HAP-1 (cell line): Measurements from ENCODE around the gene ARPC2.

ENCODE experiments used
- DNase-seq, 2 experiments: peaks; one replicate each; pipeline ENCODE4 v3.0.0-alpha.2; 2016 to 2020; ENCODE audit warnings: low spot score in 2 of 2
- H3K27me3 ChIP-seq: fragments of 250-450 bp; sonication (Bioruptor Pico); 2 replicates; pipeline ENCODE4 v1.5.1; 2020; ENCODE audit warnings: low read depth, mild to moderate bottlenecking, moderate library complexity
- H3K36me3 ChIP-seq: fragments of 250-450 bp; sonication (Bioruptor Pico); replicated peaks from 2 replicates; pipeline ENCODE4 v1.5.1; 2020; ENCODE audit warnings: mild to moderate bottlenecking
- H3K4me1 ChIP-seq: fragments of 250-450 bp; sonication (Bioruptor Pico); 2 replicates; pipeline ENCODE4 v1.5.1; 2020; ENCODE audit warnings: mild to moderate bottlenecking
- H3K4me3 ChIP-seq: fragments of 250-450 bp; sonication (Bioruptor Pico); 2 replicates; pipeline ENCODE4 v1.5.1; 2020; ENCODE audit warnings: mild to moderate bottlenecking, moderate library complexity
- H3K9me3 ChIP-seq: fragments of 250-450 bp; sonication (Bioruptor Pico); 2 replicates; pipeline ENCODE4 v1.5.1; 2020; ENCODE audit warnings: mild to moderate bottlenecking, moderate library complexity
- in situ Hi-C: fragments of 300-500 bp; cut with MboI; formaldehyde crosslinking; loops from 3 replicates; pipeline ENCODE4 v1.14.3; 2020; ENCODE audit warnings: low sequenced_read_pairs, inconsistent platforms, mixed read lengths

The ARPC2 gene

GRCh38 chr2:218296847-218297246, 79.9 kb downstream of the ARPC2 start:
- Histone ChIP-seq H3K9me3 (no peaks in the 10 kb centered on the region), H3K4me3 (no peak overlapping the region), H3K27me3 (no peaks in the 10 kb centered on the region), H3K36me3 (no peaks in the 10 kb centered on the region), H3K4me1 (peaks cover 11% of the 10 kb centered on the region)
- DNase-seq = no peak
- in situ Hi-C loops = loop anchor here (25.0 kb wide), 1 partner anchor 365 kb away; the partner anchor contains the start of genes BCS1L, RNF25, STK36 and ZNF142

- H3K4me3 ChIP-seq = no peak overlapping the region
- no peaks in the 10 kb centered on the region for H3K27me3 ChIP-seq
- in situ Hi-C loops = loop anchor here (25.0 kb wide), 1 partner anchor 364 kb away; the partner anchor contains the start of genes BCS1L, RNF25, STK36 and ZNF142
- DNase-seq = no peak
- no peaks in the 10 kb centered on the region for H3K9me3 ChIP-seq
- H3K36me3 ChIP-seq = no peaks in the 10 kb centered on the region
- peaks cover 6% of the 10 kb centered on the region; the same call in 1 of the 2 replicates for H3K4me1 ChIP-seq
Observed at GRCh38 chr2:218298314-218298875, 81.4 kb downstream of the ARPC2 start.

- H3K9me3 ChIP-seq = no peaks in the 10 kb centered on the region
- no peak overlapping the region for H3K4me3 ChIP-seq
- in situ Hi-C loops = loop anchor here (5.0 kb wide), 1 partner anchor 92 kb away; no protein-coding TSS in a partner anchor
- no peaks in the 10 kb centered on the region for H3K4me1 ChIP-seq
- H3K36me3 ChIP-seq = no peaks in the 10 kb centered on the region
- DNase-seq = no peak
- H3K27me3 ChIP-seq = no peaks in the 10 kb centered on the region
Observed at GRCh38 chr2:218300141-218300540, 83.2 kb downstream of the ARPC2 start.

- Histone ChIP-seq H3K27me3 (no peaks in the 10 kb centered on the region), H3K4me3 (no peak overlapping the region), H3K9me3 (no peaks in the 10 kb centered on the region), H3K36me3 (no peaks in the 10 kb centered on the region), H3K4me1 (no peaks in the 10 kb centered on the region)
- in situ Hi-C loops = loop anchor here (5.0 kb wide), 1 partner anchor 91 kb away; no protein-coding TSS in a partner anchor
- peak; percentile 84 to 93 for DNase-seq
Observed at GRCh38 chr2:218301176-218301819, 84.3 kb downstream of the ARPC2 start.
